ENCODE measurements around the gene RHEX. TPM values are rescaled to one million over a fixed set of nuclear protein-coding genes. Genes with fewer than 3 reads are reported as not detected.

RHEX gene
- total RNA-seq, 1 experiment from 2014 or later: not detected

DNA sequence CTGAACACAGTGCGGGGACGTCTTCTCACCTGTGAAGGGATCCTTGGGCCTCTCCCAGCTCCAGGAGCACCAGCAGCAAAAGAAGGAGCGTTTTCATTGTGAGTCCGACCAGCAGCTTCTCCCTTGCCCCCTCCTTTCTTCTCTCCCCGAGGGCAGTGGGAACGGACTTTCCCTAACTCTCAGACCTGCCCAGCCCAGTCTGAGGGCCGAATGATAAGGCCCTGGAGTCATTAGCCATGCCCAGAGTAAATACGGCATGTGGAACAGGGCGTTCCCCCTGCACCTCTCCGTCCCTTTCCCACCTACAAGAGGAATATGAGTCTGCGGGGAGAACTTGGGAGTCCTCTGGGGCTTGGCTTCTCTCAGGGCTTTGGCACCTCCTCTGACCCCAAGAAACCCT is 29.3 kb upstream of the RHEX start, which contains the start of gene CTSE:
TSS of gene CTSE (minus strand) at position 201 of the 400 bp plus-strand sequence. CDS start at position 97, 104 bp downstream.
- TF ChIP-seq, protein P1, sequence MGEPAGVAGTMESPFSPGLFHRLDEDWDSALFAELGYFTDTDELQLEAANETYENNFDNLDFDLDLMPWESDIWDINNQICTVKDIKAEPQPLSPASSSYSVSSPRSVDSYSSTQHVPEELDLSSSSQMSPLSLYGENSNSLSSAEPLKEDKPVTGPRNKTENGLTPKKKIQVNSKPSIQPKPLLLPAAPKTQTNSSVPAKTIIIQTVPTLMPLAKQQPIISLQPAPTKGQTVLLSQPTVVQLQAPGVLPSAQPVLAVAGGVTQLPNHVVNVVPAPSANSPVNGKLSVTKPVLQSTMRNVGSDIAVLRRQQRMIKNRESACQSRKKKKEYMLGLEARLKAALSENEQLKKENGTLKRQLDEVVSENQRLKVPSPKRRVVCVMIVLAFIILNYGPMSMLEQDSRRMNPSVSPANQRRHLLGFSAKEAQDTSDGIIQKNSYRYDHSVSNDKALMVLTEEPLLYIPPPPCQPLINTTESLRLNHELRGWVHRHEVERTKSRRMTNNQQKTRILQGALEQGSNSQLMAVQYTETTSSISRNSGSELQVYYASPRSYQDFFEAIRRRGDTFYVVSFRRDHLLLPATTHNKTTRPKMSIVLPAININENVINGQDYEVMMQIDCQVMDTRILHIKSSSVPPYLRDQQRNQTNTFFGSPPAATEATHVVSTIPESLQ (CRISPR knock-in tag; IDR thresholded peaks at IDR 0.05): no peak
- TF ChIP-seq TCF7 (CRISPR knock-in tag; IDR thresholded peaks at IDR 0.05; ENCODE audit: low read depth): no peak
- TF ChIP-seq, protein P2, sequence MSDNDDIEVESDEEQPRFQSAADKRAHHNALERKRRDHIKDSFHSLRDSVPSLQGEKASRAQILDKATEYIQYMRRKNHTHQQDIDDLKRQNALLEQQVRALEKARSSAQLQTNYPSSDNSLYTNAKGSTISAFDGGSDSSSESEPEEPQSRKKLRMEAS (CRISPR knock-in tag; IDR thresholded peaks at IDR 0.05): no peak
- TF ChIP-seq, protein P3, sequence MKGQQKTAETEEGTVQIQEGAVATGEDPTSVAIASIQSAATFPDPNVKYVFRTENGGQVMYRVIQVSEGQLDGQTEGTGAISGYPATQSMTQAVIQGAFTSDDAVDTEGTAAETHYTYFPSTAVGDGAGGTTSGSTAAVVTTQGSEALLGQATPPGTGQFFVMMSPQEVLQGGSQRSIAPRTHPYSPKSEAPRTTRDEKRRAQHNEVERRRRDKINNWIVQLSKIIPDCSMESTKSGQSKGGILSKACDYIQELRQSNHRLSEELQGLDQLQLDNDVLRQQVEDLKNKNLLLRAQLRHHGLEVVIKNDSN (CRISPR knock-in tag; IDR thresholded peaks at IDR 0.05): no peak
- TF ChIP-seq, protein P4, sequence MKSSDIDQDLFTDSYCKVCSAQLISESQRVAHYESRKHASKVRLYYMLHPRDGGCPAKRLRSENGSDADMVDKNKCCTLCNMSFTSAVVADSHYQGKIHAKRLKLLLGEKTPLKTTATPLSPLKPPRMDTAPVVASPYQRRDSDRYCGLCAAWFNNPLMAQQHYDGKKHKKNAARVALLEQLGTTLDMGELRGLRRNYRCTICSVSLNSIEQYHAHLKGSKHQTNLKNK (CRISPR knock-in tag; IDR thresholded peaks at IDR 0.05): no peak
- TF ChIP-seq NFE2L1 (CRISPR knock-in tag; IDR thresholded peaks at IDR 0.05): no peak
- no peak for TF ChIP-seq ATF1 (CRISPR knock-in tag; IDR thresholded peaks at IDR 0.05)
- TF ChIP-seq, protein P5, sequence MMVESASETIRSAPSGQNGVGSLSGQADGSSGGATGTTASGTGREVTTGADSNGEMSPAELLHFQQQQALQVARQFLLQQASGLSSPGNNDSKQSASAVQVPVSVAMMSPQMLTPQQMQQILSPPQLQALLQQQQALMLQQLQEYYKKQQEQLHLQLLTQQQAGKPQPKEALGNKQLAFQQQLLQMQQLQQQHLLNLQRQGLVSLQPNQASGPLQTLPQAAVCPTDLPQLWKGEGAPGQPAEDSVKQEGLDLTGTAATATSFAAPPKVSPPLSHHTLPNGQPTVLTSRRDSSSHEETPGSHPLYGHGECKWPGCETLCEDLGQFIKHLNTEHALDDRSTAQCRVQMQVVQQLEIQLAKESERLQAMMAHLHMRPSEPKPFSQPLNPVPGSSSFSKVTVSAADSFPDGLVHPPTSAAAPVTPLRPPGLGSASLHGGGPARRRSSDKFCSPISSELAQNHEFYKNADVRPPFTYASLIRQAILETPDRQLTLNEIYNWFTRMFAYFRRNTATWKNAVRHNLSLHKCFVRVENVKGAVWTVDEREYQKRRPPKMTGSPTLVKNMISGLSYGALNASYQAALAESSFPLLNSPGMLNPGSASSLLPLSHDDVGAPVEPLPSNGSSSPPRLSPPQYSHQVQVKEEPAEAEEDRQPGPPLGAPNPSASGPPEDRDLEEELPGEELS (CRISPR knock-in tag; IDR thresholded peaks at IDR 0.05): no peak
- no peak for TF ChIP-seq JUN (CRISPR knock-in tag; IDR thresholded peaks at IDR 0.05)
- TF ChIP-seq RORB (CRISPR knock-in tag; IDR thresholded peaks at IDR 0.05): no peak
- TF ChIP-seq GTF2I (CRISPR knock-in tag; conservative IDR thresholded peaks at IDR 0.05): no peak
- TF ChIP-seq, protein P6, sequence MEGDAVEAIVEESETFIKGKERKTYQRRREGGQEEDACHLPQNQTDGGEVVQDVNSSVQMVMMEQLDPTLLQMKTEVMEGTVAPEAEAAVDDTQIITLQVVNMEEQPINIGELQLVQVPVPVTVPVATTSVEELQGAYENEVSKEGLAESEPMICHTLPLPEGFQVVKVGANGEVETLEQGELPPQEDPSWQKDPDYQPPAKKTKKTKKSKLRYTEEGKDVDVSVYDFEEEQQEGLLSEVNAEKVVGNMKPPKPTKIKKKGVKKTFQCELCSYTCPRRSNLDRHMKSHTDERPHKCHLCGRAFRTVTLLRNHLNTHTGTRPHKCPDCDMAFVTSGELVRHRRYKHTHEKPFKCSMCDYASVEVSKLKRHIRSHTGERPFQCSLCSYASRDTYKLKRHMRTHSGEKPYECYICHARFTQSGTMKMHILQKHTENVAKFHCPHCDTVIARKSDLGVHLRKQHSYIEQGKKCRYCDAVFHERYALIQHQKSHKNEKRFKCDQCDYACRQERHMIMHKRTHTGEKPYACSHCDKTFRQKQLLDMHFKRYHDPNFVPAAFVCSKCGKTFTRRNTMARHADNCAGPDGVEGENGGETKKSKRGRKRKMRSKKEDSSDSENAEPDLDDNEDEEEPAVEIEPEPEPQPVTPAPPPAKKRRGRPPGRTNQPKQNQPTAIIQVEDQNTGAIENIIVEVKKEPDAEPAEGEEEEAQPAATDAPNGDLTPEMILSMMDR (IDR thresholded peaks at IDR 0.05): no peak
- no peak for TF ChIP-seq ETV6 (CRISPR knock-in tag; IDR thresholded peaks at IDR 0.05)
- no peak for TF ChIP-seq NR2C2 (CRISPR knock-in tag; IDR thresholded peaks at IDR 0.05)
- no peak for TF ChIP-seq SMAD3 (CRISPR knock-in tag; IDR thresholded peaks at IDR 0.05; ENCODE audit: borderline replicate concordance)
- TF ChIP-seq ELF4 (CRISPR knock-in tag; IDR thresholded peaks at IDR 0.05; ENCODE audit: low read depth): no peak
- no peak for TF ChIP-seq SP1 (CRISPR knock-in tag; conservative IDR thresholded peaks at IDR 0.05)
- TF ChIP-seq, protein P7, sequence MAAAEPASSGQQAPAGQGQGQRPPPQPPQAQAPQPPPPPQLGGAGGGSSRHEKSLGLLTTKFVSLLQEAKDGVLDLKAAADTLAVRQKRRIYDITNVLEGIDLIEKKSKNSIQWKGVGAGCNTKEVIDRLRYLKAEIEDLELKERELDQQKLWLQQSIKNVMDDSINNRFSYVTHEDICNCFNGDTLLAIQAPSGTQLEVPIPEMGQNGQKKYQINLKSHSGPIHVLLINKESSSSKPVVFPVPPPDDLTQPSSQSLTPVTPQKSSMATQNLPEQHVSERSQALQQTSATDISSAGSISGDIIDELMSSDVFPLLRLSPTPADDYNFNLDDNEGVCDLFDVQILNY (CRISPR knock-in tag; IDR thresholded peaks at IDR 0.05): no peak
- H3K27ac Mint-ChIP-seq: no peak within 1 kb of the TSS

More for the DNA sequence above, 29.3 kb upstream of the RHEX start, which contains the start of gene CTSE:
- DNase-seq (ENCODE audit: low spot score) (no peak), ATAC-seq (no peak)
- Mint-ChIP-seq H3K4me3 (no peak within 1 kb of the TSS), H3K36me3 (no peaks in the 10 kb centered on the region), H3K27me3 (ENCODE audit: low read depth) (no peaks in the 10 kb centered on the region), H3K4me1 (peaks cover 4% of the 10 kb centered on the region), H3K9me3 (no peaks in the 10 kb centered on the region)
- ChIA-PET POLR2A (no interaction called here), CTCF (interaction anchor here (1.2 kb wide), 1 partner anchor 46 kb away, joined by 5 read pairs; no protein-coding TSS in a partner anchor)

Data from WTC11 (cell line).